HG03039 (cell line): ENCODE results near the gene MIOX.
A peak's percentile ranks its signal among the peaks of the same experiment; 100 is the strongest.
"Not testable (repeated sequence)": the region's sequence is repeated elsewhere in the genome, so short reads cannot be mapped to it uniquely, and the experiment has no call there.

Experiments used
- ATAC-seq: cut with Tn5 transposase; IDR thresholded peaks from one replicate; pipeline ENCODE4 v1.9.1; 2021; ENCODE audit warnings: mild to moderate bottlenecking, moderate library complexity; ENCODE audit not compliant: unreplicated experiment

Gene MIOX

GRCh38 chr22:50513175-50513574 is 26.5 kb downstream of the MIOX start:
- ATAC-seq: no peak

DNA sequence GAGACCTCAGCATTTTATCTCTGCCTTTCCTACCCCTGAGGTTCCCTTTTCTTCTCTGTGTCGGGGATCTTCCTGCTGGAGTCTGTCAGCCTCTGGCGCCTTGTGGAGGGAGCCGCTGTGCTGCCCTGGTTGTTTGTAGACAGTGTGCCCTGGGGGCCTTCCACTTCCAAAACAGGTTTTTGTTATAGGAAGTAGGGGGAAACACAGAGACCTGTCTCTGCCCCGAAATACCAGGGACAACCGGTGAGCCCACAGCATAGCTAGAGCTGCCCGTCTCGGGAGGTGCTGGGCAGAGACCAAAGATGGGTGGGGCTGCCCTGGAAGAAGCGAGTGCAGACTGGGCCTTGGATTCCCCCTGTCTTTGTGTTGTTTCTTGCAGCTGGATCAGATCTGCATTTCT is 29.4 kb downstream of the MIOX start:
- no peak for ATAC-seq

- ATAC-seq: no peak
These were observed 30.2 kb downstream of the MIOX start for GRCh38 chr22:50516891-50517290.

DNA sequence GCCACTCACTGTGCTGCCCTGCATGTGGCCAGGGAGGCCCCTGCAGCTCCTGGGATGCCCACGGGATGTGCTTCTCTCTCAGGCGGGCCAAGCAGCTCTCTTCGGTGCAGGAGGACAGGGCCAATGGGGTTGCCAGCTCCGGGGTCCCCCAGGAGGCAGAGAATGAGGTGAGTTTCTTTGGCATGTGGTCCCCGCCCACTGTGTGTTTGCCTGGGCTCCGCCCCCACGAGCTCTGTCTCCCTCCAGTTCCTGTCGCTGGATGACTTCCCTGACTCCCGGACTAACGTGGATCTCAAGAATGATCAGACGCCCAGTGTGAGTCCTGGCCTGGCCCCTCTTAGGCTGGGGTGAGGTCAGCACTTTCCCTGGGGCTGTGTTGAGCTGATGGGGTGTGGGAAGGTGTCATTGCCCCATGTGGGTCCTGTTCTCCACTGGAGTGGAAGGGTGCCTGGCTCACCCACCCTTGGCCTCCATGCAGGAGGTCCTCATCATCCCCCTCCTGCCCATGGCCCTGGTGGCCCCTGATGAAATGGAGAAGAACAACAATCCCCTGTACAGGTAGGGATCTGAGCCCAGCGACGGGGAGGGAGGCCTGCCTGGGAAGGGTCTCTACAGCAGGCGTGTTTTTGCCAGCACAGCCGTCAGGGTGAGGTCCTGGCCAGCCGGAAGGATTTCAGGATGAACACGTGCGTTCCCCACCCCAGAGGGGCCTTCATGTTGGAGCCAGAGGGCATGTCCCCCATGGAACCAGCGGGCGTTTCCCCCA is 31.0 kb downstream of the MIOX start:
- no peak for ATAC-seq

DNA sequence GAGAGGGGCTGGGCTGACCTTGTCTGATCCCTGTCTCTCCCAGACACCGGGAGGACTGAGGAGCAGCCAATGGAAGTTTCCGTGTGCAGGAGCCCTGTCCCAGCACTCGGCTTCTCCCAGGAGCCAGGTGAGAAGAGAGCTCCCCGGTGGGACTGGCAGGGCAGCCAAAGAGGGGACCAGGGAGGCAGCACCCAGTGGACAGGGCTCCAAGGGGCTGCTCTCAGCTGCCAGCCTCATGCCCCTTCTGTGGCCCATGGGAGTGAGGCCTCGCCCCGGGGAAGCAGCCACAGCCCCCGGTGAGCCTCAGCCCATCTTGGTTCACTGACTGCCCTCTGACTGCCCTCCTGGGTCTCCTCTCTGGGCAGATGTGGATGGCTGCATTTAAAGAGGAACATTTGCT is 31.9 kb downstream of the MIOX start:
- ATAC-seq: no peak

DNA sequence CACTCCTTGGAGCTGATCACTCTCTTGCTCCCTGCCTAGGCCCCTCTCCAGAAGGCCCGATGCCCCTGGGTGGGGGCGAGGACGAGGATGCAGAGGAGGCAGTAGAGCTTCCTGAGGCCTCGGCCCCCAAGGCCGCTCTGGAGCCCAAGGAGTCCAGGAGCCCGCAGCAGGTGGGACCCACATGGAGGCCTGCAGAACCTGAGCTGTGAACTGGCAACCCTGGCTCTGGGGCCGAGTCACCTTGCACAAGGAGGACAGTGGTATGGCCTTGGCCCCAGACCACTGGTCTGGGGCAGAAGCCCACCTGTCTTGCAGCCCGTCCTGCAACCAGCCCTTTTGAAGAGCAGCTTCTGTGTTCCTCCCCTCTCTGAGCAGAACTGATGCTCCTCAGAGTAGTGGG is 32.5 kb downstream of the MIOX start:
- no peak for ATAC-seq

- not testable (repeated sequence) for ATAC-seq
These were observed 33.5 kb downstream of the MIOX start for GRCh38 chr22:50520184-50520583.

GRCh38 chr22:50520826-50521453 is 34.3 kb downstream of the MIOX start:
- ATAC-seq: no peak

DNA sequence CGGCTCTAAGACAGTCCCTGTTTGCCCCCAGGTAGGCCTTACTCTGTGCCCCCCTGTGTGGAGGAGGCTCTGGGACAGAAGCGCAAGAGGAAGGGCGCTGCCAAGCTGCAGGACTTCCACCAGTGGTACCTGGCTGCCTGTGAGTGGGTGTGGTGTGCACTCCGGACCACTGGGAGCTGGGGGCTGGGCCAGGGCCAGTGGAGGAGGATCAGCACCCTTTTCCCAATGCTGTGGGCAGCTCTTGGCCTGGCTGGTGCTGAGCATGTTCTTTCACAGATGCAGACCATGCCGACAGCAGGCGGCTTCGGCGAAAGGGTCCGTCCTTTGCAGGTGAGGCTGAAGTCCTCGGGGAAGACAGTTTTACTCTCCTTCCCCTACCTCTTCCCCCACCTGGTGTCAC is 35.1 kb downstream of the MIOX start:
- no peak for ATAC-seq

DNA sequence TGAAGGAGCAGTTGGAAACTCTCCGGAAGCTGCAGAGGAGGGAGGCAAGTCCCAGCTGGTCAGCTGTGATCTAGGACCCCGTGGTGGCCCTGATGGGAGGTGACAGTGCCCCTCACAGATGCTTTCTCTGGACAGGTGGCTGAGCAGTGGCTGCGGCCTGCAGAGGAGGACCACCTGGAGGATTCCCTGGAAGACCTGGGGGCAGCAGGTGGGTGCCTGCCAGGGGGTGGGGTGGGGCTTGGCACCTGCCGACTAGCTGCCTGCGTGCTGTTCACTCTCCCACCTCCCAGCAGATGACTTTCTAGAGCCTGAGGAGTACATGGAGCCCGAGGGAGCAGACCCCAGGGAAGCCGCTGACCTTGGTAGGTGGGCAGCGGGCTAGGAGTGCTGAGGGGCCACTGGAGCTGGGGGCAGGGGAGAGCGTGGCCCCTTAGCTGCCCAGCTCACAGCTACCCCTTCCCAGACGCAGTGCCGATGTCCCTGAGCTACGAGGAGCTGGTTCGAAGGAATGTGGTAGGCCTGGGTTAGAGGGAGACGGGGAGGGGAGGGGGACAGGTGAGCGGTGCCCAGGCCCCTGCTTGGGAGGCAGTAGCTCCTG is 35.6 kb downstream of the MIOX start:
- no peak for ATAC-seq

DNA sequence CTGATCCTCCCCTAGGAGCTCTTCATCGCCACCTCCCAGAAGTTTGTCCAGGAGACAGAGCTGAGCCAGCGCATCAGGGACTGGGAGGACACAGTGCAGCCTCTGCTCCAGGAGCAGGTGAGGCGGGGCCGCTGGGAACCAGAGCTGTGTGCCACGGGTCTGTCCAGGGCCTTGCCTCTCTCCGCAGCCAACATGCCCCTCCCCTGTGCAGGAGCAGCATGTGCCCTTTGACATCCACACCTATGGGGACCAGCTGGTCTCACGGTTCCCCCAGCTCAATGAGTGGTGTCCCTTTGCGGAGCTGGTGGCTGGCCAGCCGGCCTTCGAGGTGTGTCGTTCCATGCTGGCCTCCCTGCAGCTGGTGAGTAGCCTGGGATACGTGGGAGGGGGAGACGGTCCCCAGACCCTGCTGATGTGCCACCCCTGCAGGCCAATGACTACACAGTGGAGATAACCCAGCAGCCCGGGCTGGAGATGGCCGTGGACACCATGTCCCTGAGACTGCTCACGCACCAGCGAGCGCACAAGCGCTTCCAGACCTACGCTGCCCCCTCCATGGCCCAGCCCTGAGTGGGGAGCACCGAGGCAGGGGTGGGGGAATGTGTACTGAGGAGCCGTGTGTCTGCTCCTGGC is 36.3 kb downstream of the MIOX start:
- no peak for ATAC-seq

DNA sequence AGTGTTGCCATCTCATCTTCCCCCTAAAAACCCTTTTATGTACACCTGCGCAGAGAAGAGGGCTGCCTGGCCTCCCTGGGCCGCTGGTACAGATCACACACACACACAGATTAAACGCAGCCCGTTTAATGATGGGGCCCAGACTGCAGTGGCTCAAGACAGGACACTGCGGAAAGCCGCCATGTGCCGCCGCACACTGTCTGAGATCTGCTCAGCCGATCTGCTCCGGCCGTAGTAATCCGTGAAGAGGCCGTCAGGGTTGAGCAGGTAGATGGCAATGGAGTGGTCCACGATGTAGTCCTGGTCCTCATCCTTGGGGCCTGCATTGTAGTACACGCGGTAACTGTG is 36.8 kb downstream of the MIOX start:
- no peak for ATAC-seq

- no peak for ATAC-seq
These were observed 37.4 kb downstream of the MIOX start for GRCh38 chr22:50523806-50524675.

GRCh38 chr22:50524676-50525103 is 38.0 kb downstream of the MIOX start:
- no peak for ATAC-seq

DNA sequence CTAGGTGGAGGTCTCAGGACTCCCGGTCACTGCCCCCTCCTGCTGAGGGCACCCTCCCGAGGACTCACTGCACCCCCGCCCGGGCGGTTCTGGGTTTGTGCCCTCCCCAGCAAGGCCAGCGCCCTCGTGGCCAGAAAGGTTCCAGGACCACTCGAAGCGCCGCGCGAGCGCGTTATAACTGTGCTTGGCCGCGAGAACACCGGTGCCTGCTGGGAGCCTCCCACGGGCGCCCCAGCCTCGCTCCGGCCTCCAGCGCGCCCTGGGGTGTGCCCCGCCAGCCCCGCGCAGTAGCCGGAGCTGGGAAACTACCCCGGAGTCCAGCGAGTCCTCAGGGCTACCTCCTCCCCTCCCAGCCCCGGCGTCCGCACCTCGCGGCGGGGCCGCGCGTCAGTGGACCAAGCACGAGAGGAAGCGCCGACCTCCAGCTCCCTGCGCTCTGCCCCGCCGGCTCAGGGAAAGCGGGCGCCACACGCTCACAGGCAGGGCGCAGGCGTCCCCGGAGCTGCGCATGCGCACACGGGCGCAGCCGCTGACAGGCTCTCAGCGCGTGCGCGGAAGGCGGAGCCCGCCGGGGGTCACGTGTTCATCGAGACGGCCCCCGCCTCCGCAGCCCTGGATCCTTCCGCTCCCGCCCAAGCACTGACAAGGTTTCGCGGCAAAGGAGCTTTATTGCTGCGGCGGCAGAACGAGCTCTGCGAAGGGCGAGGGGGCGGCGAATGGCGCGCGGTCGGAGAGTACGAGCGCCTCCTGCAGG is 38.6 kb downstream of the MIOX start, which contains the start of gene SCO2:
Gene SCO2, minus strand, starts transcription at position 495 of the 754 bp plus-strand sequence. CDS start 1,187 bp downstream, outside the sequence.
- peak; percentile 38 for ATAC-seq

- ATAC-seq: peak; percentile 18
These were observed 39.1 kb downstream of the MIOX start for GRCh38 chr22:50525858-50526107.

GRCh38 chr22:50526108-50526833 is 39.6 kb downstream of the MIOX start:
- peak; percentile 24 for ATAC-seq

DNA sequence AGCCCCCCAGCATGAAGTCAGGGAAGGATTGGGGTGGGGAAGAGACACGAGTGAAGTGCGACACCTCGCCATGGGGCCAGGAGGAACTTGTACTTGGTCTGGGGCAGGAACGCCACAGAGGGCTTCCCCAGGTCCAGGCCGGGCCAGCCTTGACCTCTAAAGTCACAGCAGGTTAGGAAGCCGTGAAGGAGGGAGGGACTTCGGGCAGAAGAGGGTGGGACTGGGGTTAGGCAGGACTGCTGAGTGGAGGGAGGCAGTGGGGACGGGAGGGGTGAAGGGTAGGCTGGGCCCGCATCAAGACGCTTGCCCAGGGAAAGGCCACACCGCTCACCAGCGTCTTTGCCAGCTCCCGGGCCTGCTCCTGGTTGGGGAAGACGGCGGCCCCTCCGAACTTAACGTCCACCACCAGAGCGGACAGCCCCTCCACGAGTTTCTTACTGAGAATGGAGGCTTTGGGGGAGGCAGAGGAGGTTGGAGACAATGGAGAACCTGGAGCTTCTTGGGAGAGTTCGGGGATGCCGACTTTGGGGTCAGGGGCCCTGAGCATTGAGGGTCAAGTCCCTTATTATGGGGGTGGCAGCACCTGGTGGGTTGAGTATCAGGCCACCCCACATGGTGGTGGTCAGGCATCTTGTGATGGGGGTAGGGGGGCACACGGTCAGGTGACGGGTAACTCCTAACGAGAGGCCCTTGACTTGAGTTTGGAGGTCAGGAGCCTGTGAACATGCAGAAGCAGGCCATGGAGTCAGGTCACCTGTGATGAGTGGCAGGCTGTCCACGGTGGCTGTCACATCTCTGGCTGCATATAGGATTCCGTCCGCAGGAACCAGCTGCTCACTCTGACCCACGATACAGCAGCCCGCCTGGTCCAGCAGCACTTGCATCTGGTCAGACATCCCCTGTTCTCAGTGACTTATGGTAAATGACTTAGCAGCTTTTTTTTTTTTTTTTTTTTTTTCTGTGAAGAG is 40.5 kb downstream of the MIOX start:
- no peak for ATAC-seq
